Brain microvascular endothelial cell (primary cell): ENCODE measurements around the gene PRXL2C.
A peak's percentile ranks its signal among the peaks of the same experiment; 100 is the strongest.
"Not testable (repeated sequence)": the region's sequence is repeated elsewhere in the genome, so short reads cannot be mapped to it uniquely, and the experiment has no call there.

Experiments used
- DNase-seq: peaks from one replicate; pipeline ENCODE4 v3.0.0-alpha.2; 2020
- H3K27ac ChIP-seq: fragments of 250-450 bp; sonication (Bioruptor Pico); 2 replicates; pipeline ENCODE4 v1.5.1; 2020; ENCODE audit warnings: mild to moderate bottlenecking, moderate library complexity
- H3K27me3 ChIP-seq: fragments of 250-450 bp; sonication (Bioruptor Pico); replicated peaks from 2 replicates; pipeline ENCODE4 v1.5.1; 2020; ENCODE audit warnings: mild to moderate bottlenecking
- H3K36me3 ChIP-seq: fragments of 250-450 bp; sonication (Bioruptor Pico); replicated peaks from 2 replicates; pipeline ENCODE4 v1.5.1; 2020; ENCODE audit warnings: mild to moderate bottlenecking
- H3K4me3 ChIP-seq: 2 replicates; pipeline ENCODE4 v1.5.1; 2011; ENCODE audit warnings: low read depth, mild to moderate bottlenecking, control low read depth, low read length, moderate library complexity
- in situ Hi-C: cut with HindIII; loops from 2 replicates; pipeline ENCODE4 v1.10.0; 2017; ENCODE audit warnings: low sequenced_read_pairs, low pct_ligation_motif_present
- TF ChIP-seq, protein P1 (sequence below): IDR thresholded peaks from 2 replicates; pipeline ENCODE4 v1.5.1; 2011; ENCODE audit warnings: low read depth, mild to moderate bottlenecking, moderate library complexity, low read length, control low read depth, inconsistent platforms; ENCODE audit errors: missing control alignments

The PRXL2C gene

GRCh38 chr9:96617439-96618185, 37.5 kb downstream of the PRXL2C start:
- DNase-seq: no peak
- H3K36me3 ChIP-seq: no peaks in the 10 kb centered on the region
- H3K27me3 ChIP-seq: no peaks in the 10 kb centered on the region
- H3K27ac ChIP-seq: no peak overlapping the region
- TF ChIP-seq, protein P1, sequence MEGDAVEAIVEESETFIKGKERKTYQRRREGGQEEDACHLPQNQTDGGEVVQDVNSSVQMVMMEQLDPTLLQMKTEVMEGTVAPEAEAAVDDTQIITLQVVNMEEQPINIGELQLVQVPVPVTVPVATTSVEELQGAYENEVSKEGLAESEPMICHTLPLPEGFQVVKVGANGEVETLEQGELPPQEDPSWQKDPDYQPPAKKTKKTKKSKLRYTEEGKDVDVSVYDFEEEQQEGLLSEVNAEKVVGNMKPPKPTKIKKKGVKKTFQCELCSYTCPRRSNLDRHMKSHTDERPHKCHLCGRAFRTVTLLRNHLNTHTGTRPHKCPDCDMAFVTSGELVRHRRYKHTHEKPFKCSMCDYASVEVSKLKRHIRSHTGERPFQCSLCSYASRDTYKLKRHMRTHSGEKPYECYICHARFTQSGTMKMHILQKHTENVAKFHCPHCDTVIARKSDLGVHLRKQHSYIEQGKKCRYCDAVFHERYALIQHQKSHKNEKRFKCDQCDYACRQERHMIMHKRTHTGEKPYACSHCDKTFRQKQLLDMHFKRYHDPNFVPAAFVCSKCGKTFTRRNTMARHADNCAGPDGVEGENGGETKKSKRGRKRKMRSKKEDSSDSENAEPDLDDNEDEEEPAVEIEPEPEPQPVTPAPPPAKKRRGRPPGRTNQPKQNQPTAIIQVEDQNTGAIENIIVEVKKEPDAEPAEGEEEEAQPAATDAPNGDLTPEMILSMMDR: no peak
- H3K4me3 ChIP-seq: peak overlapping the region; percentile 64
- in situ Hi-C loops: no loop called here

- TF ChIP-seq, protein P1: no peak
- H3K27me3 ChIP-seq: no peaks in the 10 kb centered on the region
- no peak overlapping the region for H3K4me3 ChIP-seq
- in situ Hi-C loops: no loop called here
- H3K36me3 ChIP-seq: no peaks in the 10 kb centered on the region
- no peak for DNase-seq
- no peak overlapping the region for H3K27ac ChIP-seq
These were observed 38.2 kb downstream of the PRXL2C start for GRCh38 chr9:96616817-96617438.

DNA sequence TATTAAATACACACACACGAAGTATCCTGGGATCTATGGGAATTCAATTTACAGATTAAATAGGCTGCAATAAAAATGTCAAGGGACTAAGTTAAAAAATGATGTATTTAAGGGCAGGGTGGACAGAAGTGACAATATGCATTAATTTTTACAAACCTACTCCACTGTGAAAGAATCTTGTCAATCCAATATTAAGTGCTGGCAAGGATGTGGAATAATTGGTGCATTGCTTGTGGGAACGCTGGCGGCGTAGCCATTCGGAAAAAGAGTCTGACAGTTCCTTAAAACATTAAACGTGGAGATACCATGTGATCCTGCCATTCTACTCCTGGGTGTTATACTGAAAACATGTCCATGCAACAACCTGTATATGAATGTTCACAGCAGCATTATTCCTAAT, 39.7 kb downstream of the PRXL2C start:
- Histone ChIP-seq H3K4me3 (no peak overlapping the region), H3K36me3 (no peaks in the 10 kb centered on the region), H3K27ac (no peak overlapping the region), H3K27me3 (no peaks in the 10 kb centered on the region)
- in situ Hi-C loops: no loop called here
- no peak for DNase-seq
- TF ChIP-seq, protein P1: no peak

DNA sequence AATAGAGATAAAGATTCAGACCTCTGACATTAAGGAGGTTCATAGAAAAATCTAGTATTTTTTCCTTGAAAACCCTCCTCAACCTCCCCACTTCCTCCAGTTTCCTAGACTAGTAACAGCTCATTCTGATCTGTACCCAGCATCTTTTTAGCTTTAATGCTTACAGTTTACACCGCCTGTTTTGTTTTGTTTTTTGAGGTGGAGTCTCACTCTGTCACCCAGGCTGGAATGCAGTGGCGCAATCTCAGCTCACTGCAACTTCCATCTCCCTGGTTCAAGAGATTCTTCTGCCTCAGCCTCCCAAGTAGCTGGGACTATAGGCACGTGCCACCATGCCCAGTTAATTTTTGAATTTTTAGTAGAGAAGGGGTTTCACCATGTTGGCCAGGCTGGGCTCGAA, 40.5 kb downstream of the PRXL2C start:
- H3K36me3 ChIP-seq, in situ Hi-C loops, H3K4me3 ChIP-seq, H3K27me3 ChIP-seq: not testable (repeated sequence)
- peak; percentile 52 for DNase-seq
- H3K27ac ChIP-seq: peak overlapping the region; percentile 21

DNA sequence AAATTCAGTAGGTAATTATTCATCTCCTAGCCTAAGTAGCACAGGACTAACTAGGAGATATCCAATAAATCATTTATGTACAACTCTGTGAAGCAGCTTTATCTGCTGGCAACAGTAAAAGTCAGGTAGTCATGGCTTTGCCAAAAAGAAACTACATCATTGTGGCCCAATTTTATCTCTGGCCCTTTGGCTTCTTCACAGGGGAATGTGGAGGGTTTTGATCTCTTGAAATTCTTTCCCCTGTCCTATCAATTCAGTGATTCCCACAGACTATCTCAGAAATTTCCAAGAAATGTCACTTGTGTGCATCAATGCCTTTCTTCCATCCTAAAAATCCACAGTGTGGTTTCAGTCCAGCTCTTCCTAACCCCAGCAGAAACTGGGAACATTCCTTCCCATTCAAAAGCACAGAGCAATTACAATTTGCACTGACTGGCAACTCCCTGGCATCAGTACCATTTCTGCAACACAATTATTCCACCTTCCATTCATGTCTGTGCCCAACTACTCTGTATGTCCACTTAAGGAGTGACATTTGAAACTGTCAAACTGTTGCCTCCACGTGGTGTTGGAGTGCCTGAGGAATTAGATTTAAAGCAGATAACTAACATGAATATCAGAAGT, 42.0 kb downstream of the PRXL2C start:
- Histone ChIP-seq H3K27me3 (no peaks in the 10 kb centered on the region), H3K4me3 (no peak overlapping the region), H3K27ac (no peak overlapping the region), H3K36me3 (no peaks in the 10 kb centered on the region)
- in situ Hi-C loops: no loop called here
- TF ChIP-seq, protein P1: no peak
- DNase-seq: no peak
